NCI-H1436 treated with DMSO at 0.1 percent for 48 hours (cell line): ENCODE results near the gene PISD.

ENCODE experiments used
- DNase-seq: peaks from one replicate; lab custom pipeline; 2025; lab: John Stamatoyannopoulos, UW

Gene PISD

DNA sequence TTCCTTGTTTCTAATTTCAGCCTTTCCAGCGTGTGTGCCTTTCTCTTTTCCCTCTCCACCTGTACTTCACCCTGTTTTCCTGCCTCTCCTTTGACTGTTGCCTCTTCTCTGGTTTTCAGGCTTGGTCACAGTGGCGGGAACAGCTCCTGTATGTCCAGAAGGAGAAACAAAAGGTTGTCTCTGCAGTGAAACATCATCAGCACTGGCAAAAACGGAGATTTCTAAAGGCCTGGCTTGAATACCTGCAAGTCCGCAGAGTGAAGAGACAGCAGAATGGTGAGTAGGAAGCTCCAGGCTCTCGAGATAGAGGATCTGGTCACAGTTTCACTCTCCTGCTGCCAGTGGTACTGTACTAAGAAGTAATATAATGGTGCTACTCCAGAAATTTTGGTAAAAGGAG lies 89.1 kb downstream of the PISD start:
- no peak for DNase-seq

DNA sequence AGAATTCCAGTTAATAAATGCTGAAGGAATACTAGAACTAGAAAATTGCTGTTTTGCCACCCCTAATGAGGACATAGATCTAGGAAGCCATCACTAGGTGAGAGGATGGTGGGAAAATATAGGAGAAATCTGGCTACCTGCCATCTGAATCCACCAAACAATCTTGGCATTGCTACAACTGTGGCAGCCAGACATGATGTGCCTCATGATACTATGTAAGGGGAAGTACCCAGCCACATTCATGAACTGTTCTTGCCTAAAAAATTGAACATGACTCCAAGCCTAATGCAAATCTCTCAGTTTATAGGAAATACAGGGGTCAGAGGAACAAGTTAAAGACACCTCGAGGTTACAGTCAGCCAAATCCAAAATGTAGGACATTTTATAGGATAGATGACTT lies 92.9 kb downstream of the PISD start:
- DNase-seq: no peak
